HepG2 (cell line): Measurements from ENCODE around the gene ARHGEF16. TPM values are rescaled to one million over a fixed set of nuclear protein-coding genes. Genes with fewer than 3 reads are reported as not detected.

ENCODE experiments used
- BATF2 ChIP-seq: sonication (generic); formaldehyde crosslinking; IDR thresholded peaks from 2 replicates; pipeline ENCODE4 v1.8.0; 2022; ENCODE audit warnings: mild to moderate bottlenecking, missing genetic modification reagents, moderate library complexity
- BRF2 ChIP-seq: sonication (generic); formaldehyde crosslinking; IDR thresholded peaks from 2 replicates; pipeline ENCODE4 v1.8.1; 2022; ENCODE audit warnings: mild to moderate bottlenecking, missing genetic modification reagents
- CSRNP1 ChIP-seq: sonication (generic); formaldehyde crosslinking; IDR thresholded peaks from 2 replicates; pipeline ENCODE4 v1.8.1; 2023; ENCODE audit warnings: mild to moderate bottlenecking, missing genetic modification reagents
- EED ChIP-seq: sonication (generic); formaldehyde crosslinking; IDR thresholded peaks from 2 replicates; pipeline ENCODE4 v1.5.0; 2020; ENCODE audit warnings: mild to moderate bottlenecking, missing genetic modification reagents
- JARID2 ChIP-seq: sonication (generic); formaldehyde crosslinking; IDR thresholded peaks from 2 replicates; pipeline ENCODE4 v1.8.1; 2023; ENCODE audit warnings: missing genetic modification reagents, inconsistent platforms; ENCODE audit not compliant: insufficient replicate concordance
- KDM5A ChIP-seq: fragments of 200-600 bp; sonication (generic); IDR thresholded peaks from 2 replicates; pipeline ENCODE4 v1.7.0; 2018; ENCODE audit warnings: antibody characterized with exemption, mild to moderate bottlenecking, low read length, borderline replicate concordance
- NR1H2 ChIP-seq: sonication (generic); formaldehyde crosslinking; IDR thresholded peaks from 2 replicates; pipeline ENCODE4 v1.8.1; 2022; ENCODE audit warnings: low read depth, missing genetic modification reagents, borderline replicate concordance
- SMAD3 ChIP-seq: sonication (generic); formaldehyde crosslinking; IDR thresholded peaks from 2 replicates; pipeline ENCODE4 v1.4.0; 2020; ENCODE audit warnings: missing genetic modification reagents
- SSRP1 ChIP-seq: IDR thresholded peaks from 2 replicates; pipeline ENCODE4 v1.6.1; 2016; ENCODE audit warnings: control low read depth
- XRCC5 ChIP-seq: fragments of 200-400 bp; formaldehyde crosslinking; optimal IDR thresholded peaks from 2 replicates; pipeline ENCODE3; 2017; ENCODE audit warnings: mild to moderate bottlenecking, low read length
- ZBTB1 ChIP-seq: sonication (generic); formaldehyde crosslinking; IDR thresholded peaks from 2 replicates; pipeline ENCODE4 v1.4.0; 2020; ENCODE audit warnings: missing genetic modification reagents, borderline replicate concordance
- ZNF224 ChIP-seq: sonication (generic); formaldehyde crosslinking; IDR thresholded peaks from 2 replicates; pipeline ENCODE4 v1.5.0; 2020; ENCODE audit warnings: mild to moderate bottlenecking, missing genetic modification reagents
- ZNF343 ChIP-seq: sonication (generic); formaldehyde crosslinking; IDR thresholded peaks from 2 replicates; pipeline ENCODE4 v1.4.0; 2020; ENCODE audit warnings: mild to moderate bottlenecking, missing genetic modification reagents
- ZNF574 ChIP-seq: sonication (generic); formaldehyde crosslinking; IDR thresholded peaks from 2 replicates; pipeline ENCODE4 v1.4.0; 2020; ENCODE audit warnings: missing genetic modification reagents
- ZNF782 ChIP-seq: sonication (generic); formaldehyde crosslinking; IDR thresholded peaks from 2 replicates; pipeline ENCODE4 v1.4.0; 2020; ENCODE audit warnings: missing genetic modification reagents, mild to moderate bottlenecking, borderline replicate concordance
- polyA plus RNA-seq, 8 experiments: library from polyadenylated mRNA; depleted of rRNA in 3 of 8; stranded (reverse) in 7 of 8; unstranded in 1 of 8; fragments of >200 nt; fragmentation: Illumina TruSeq in 4 of 8; extraction: Trizol in 4 of 8; gene quantifications; 2 replicates each; pipeline versions ENCODE4 v1.2.1 to v1.2.3, GENCODE V29; 2011 to 2016; ENCODE audit warnings: low read depth in 4 of 8, missing spikeins in 1 of 8, mixed read lengths in 1 of 8; ENCODE audit not compliant: insufficient read depth in 1 of 8
- total RNA-seq, 5 experiments: library from RNA; depleted of rRNA; stranded (reverse); fragments of >200 nt; fragmentation: Illumina TruSeq; extraction: Trizol; gene quantifications; 2 replicates each; pipeline ENCODE4 v1.2.3, GENCODE V29; 2016; ENCODE audit warnings: low read depth in 1 of 5
- TF ChIP-seq, protein P1 (sequence below): sonication (generic); formaldehyde crosslinking; IDR thresholded peaks from 2 replicates; pipeline ENCODE4 v1.5.0; 2020; ENCODE audit warnings: mild to moderate bottlenecking, missing genetic modification reagents
- TF ChIP-seq, protein P2 (sequence below): sonication (generic); formaldehyde crosslinking; IDR thresholded peaks from 2 replicates; pipeline ENCODE4 v1.8.1; 2023; ENCODE audit warnings: mild to moderate bottlenecking, missing genetic modification reagents, borderline replicate concordance

The ARHGEF16 gene
- total and polyA plus RNA-seq, 2 of the 13 experiments (the other 11 are each of a cell fraction or from before 2014, with no cell fraction given), result 20.3 to 39.9 TPM

DNA sequence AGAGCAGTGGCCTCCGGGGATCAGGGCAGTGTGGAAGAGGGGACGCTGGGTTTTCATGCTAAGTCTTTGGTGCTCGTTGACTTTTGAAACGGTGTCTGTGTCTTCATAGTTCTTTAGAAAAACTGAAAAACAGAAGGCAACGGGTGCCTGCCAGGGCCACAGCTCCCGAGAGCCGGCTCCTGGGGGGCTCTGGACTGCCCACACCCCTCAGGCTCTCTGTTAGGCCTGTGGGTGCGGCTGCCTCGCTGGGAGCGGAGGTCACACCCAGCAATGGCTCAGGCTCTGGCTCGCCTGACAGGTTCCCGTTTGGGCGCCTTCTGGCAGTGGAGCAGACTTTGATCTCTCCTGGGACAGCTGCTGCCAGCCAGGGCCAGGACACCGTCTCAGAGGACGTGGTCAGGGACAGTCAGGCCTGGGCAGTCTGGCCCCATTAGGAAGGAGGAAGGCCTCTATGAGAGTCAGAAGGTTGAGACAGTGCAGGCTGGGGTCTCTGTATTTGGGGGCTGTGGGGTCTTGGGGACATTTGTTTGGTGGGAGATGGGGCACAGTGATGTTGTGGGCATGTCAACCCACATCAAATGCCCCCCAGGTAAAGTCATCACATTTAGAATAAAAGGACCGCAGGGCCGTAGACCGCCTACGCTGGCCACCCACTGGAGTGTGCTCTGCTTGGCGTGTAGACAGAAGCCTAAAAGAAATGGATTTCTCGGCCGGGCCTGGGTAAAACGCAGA lies 5.6 kb downstream of the ARHGEF16 start (continued):
- TF ChIP-seq ZNF343 (CRISPR knock-in tag) (no peak), BRF2 (CRISPR knock-in tag) (no peak), CSRNP1 (CRISPR knock-in tag) (no peak), XRCC5 (peak; percentile 20), KDM5A (no peak; the same call in 1 of the 2 replicates), BATF2 (CRISPR knock-in tag) (no peak), ZNF574 (CRISPR knock-in tag) (no peak), SMAD3 (CRISPR knock-in tag) (no peak), JARID2 (CRISPR knock-in tag) (no peak), EED (CRISPR knock-in tag) (0 out of 2 replicates have a peak, but pooled peaks have one; percentile 53), ZNF224 (no peak), NR1H2 (CRISPR knock-in tag) (no peak), SSRP1 (CRISPR knock-in tag) (no peak), ZBTB1 (CRISPR knock-in tag) (no peak), ZNF782 (peak; percentile 78)
- TF ChIP-seq, protein P1, sequence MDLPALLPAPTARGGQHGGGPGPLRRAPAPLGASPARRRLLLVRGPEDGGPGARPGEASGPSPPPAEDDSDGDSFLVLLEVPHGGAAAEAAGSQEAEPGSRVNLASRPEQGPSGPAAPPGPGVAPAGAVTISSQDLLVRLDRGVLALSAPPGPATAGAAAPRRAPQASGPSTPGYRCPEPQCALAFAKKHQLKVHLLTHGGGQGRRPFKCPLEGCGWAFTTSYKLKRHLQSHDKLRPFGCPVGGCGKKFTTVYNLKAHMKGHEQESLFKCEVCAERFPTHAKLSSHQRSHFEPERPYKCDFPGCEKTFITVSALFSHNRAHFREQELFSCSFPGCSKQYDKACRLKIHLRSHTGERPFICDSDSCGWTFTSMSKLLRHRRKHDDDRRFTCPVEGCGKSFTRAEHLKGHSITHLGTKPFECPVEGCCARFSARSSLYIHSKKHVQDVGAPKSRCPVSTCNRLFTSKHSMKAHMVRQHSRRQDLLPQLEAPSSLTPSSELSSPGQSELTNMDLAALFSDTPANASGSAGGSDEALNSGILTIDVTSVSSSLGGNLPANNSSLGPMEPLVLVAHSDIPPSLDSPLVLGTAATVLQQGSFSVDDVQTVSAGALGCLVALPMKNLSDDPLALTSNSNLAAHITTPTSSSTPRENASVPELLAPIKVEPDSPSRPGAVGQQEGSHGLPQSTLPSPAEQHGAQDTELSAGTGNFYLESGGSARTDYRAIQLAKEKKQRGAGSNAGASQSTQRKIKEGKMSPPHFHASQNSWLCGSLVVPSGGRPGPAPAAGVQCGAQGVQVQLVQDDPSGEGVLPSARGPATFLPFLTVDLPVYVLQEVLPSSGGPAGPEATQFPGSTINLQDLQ (CRISPR knock-in tag), result no peak; the same call in 1 of the 2 replicates
- TF ChIP-seq, protein P2, sequence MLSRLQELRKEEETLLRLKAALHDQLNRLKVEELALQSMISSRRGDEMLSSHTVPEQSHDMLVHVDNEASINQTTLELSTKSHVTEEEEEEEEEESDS (CRISPR knock-in tag), result no peak; the same call in 1 of the 2 replicates
